ENCODE data around the gene CFAP57.

Gene CFAP57

GRCh38 chr1:43177691-43178090, 5.6 kb downstream of the CFAP57 start:
- Histone ChIP-seq H3K4me3 (ENCODE audit: low read length) (no peak overlapping the region), H3K27me3 (ENCODE audit: control insufficient read depth, insufficient read depth, low read length) (peaks cover 19% of the 10 kb centered on the region), H3K9ac (ENCODE audit: low read depth, low read length) (no peak overlapping the region), H3K36me3 (ENCODE audit: insufficient read depth, low read length) (no peaks in the 10 kb centered on the region), H3K4me2 (ENCODE audit: low read length) (no peak overlapping the region), H3K4me1 (ENCODE audit: control insufficient read depth, insufficient read depth, low read length) (peaks cover 1% of the 10 kb centered on the region), H3K9me3 (replicated peaks; ENCODE audit: low read length) (no peaks in the 10 kb centered on the region)

DNA sequence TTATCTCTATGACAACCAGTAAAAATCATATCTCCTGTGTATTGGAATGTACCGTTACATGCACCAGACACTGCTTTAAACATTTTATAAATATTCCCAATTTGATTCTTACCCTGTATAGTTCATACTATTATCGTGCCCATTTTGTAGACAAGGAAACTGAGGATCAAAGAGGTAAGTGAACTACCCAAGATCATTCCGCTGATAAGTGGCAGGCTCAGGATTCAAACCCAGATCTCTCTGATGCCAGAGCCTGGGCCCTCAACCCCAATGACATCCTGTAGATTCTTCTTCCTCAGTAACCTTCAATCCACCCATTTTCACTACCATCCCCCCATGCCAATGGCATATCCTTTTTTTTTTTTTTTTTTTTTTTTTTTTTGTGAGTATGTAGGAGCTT, 12.3 kb downstream of the CFAP57 start:
- H3K36me3 ChIP-seq (ENCODE audit: insufficient read depth, low read length) = no peaks in the 10 kb centered on the region
- H3K4me3 ChIP-seq (ENCODE audit: low read length) = no peak overlapping the region
- no peak overlapping the region for H3K9ac ChIP-seq (ENCODE audit: low read depth, low read length)
- H3K4me2 ChIP-seq (ENCODE audit: low read length) = no peak overlapping the region
- H3K4me1 ChIP-seq (ENCODE audit: control insufficient read depth, insufficient read depth, low read length) = no peaks in the 10 kb centered on the region
- H3K9me3 ChIP-seq (replicated peaks; ENCODE audit: low read length) = no peaks in the 10 kb centered on the region
- H3K27me3 ChIP-seq (ENCODE audit: control insufficient read depth, insufficient read depth, low read length) = no peaks in the 10 kb centered on the region

DNA sequence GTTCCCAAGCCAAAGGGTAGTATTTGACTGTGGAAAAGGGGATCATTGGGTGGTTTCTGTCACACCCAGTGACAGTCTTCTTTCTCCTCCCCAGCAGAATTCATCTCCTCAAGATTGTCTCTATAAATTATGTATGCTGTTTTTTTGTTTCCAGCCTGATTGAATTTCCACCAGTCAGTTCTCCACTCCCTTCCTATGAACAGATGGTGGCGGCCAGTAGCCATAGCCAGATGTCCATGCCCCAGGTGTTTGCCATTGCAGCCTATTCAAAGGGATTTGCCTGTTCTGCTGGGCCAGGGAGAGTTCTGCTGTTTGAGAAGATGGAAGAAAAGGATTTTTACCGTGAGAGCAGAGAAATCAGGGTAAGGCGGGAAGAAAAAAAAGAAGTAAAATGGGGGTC, 12.9 kb downstream of the CFAP57 start:
- Histone ChIP-seq H3K36me3 (ENCODE audit: insufficient read depth, low read length) (no peaks in the 10 kb centered on the region), H3K27me3 (ENCODE audit: control insufficient read depth, insufficient read depth, low read length) (no peaks in the 10 kb centered on the region), H3K9ac (ENCODE audit: low read depth, low read length) (no peak overlapping the region), H3K4me2 (ENCODE audit: low read length) (no peak overlapping the region), H3K9me3 (replicated peaks; ENCODE audit: low read length) (no peaks in the 10 kb centered on the region), H3K4me3 (ENCODE audit: low read length) (no peak overlapping the region), H3K4me1 (ENCODE audit: control insufficient read depth, insufficient read depth, low read length) (no peaks in the 10 kb centered on the region)

DNA sequence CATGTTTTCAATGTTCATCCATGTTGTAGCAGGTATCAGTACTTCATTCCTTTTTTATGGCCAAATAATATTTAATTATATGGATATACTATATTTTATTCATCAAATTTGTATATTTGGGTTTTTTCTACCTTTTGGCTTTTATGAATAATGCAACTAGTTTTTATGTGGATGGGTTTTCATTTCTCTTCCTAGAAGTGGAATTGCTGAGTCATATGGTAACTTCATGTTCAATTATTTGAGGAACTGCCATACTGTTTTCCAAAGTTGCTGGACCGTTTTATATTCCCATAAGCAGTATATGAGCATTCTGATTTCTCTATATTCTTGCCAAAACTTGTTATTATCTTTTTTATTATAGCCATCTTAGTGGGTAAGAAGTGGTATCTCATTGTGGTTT, 16.0 kb downstream of the CFAP57 start:
- Histone ChIP-seq H3K4me2 (ENCODE audit: low read length) (no peak overlapping the region), H3K4me3 (ENCODE audit: low read length) (no peak overlapping the region), H3K9me3 (replicated peaks; ENCODE audit: low read length) (no peaks in the 10 kb centered on the region), H3K36me3 (ENCODE audit: insufficient read depth, low read length) (no peaks in the 10 kb centered on the region), H3K4me1 (ENCODE audit: control insufficient read depth, insufficient read depth, low read length) (no peaks in the 10 kb centered on the region), H3K27me3 (ENCODE audit: control insufficient read depth, insufficient read depth, low read length) (no peaks in the 10 kb centered on the region), H3K9ac (ENCODE audit: low read depth, low read length) (no peak overlapping the region)

DNA sequence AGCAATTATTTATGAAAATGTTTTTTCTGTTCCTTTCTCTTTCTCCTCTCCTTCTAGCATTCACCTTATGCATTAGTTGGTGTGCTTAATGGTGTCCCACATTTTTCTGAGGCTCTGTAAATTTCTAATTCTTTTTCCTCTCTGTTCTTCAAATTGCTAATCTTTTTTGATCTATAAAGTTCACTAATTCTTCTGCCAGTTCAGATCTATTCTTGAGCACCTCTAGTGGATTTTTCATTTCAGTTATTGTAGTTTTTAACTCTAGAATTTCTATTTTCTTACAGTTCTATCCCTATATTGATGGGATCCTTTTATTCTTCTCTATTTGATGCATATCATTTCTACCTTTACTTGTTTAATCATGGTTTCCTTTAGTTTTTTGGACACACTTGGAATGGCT, 22.4 kb downstream of the CFAP57 start:
- no peaks in the 10 kb centered on the region for H3K27me3 ChIP-seq (ENCODE audit: control insufficient read depth, insufficient read depth, low read length)
- H3K9me3 ChIP-seq (replicated peaks; ENCODE audit: low read length) = no peaks in the 10 kb centered on the region
- H3K4me3 ChIP-seq (ENCODE audit: low read length) = no peak overlapping the region
- H3K9ac ChIP-seq (ENCODE audit: low read depth, low read length) = no peak overlapping the region
- no peaks in the 10 kb centered on the region for H3K36me3 ChIP-seq (ENCODE audit: insufficient read depth, low read length)
- no peak overlapping the region for H3K4me2 ChIP-seq (ENCODE audit: low read length)
- no peaks in the 10 kb centered on the region for H3K4me1 ChIP-seq (ENCODE audit: control insufficient read depth, insufficient read depth, low read length)

DNA sequence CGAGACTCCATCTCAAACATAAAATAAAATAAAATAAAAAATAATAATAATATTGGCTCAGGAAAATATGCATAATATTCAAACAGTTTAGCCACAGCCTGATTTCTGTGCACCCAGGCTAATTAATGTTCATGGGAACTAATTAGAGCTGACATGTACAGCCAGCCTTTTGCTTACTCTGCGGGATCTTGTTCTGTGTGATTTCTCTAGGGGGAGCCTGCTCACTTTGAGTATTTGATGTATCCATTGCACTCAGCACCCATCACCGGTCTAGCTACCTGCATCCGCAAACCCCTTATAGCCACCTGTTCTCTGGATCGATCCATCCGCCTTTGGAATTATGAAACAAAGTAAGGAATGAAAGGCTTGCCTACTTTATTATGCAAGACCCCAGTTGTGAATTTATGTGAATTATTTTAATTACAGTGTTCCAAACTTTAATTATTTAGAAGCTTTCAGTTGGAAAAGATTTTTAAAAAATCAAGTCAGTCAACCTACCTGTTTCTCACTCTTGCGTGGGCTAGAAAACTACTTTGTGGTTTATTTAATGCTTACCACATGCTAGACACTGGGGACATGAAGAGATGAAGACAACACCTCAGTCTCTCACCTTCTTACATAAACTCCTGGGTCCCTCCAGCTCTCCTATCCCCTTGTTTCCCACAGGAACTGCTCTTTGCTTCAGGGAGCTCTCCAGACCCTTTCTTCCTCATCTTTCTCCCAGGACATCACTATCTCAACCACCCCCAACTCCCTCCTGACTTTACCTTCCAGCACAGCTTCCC, 25.4 kb downstream of the CFAP57 start:
- Histone ChIP-seq H3K4me1 (ENCODE audit: control insufficient read depth, insufficient read depth, low read length) (no peaks in the 10 kb centered on the region), H3K9ac (ENCODE audit: low read depth, low read length) (no peak overlapping the region), H3K4me2 (ENCODE audit: low read length) (no peak overlapping the region), H3K4me3 (ENCODE audit: low read length) (no peak overlapping the region), H3K27me3 (ENCODE audit: control insufficient read depth, insufficient read depth, low read length) (no peaks in the 10 kb centered on the region), H3K36me3 (ENCODE audit: insufficient read depth, low read length) (no peaks in the 10 kb centered on the region), H3K9me3 (replicated peaks; ENCODE audit: low read length) (no peaks in the 10 kb centered on the region)

- H3K9ac ChIP-seq (ENCODE audit: low read depth, low read length) = no peak overlapping the region
- H3K4me2 ChIP-seq (ENCODE audit: low read length) = no peak overlapping the region
- no peaks in the 10 kb centered on the region for H3K36me3 ChIP-seq (ENCODE audit: insufficient read depth, low read length)
- H3K9me3 ChIP-seq (replicated peaks; ENCODE audit: low read length) = no peaks in the 10 kb centered on the region
- no peak overlapping the region for H3K4me3 ChIP-seq (ENCODE audit: low read length)
- no peaks in the 10 kb centered on the region for H3K27me3 ChIP-seq (ENCODE audit: control insufficient read depth, insufficient read depth, low read length)
- no peaks in the 10 kb centered on the region for H3K4me1 ChIP-seq (ENCODE audit: control insufficient read depth, insufficient read depth, low read length)
These were observed 27.1 kb downstream of the CFAP57 start for GRCh38 chr1:43199093-43199726.

GRCh38 chr1:43203859-43204258, 31.7 kb downstream of the CFAP57 start:
- no peaks in the 10 kb centered on the region for H3K36me3 ChIP-seq (ENCODE audit: insufficient read depth, low read length)
- no peak overlapping the region for H3K9ac ChIP-seq (ENCODE audit: low read depth, low read length)
- H3K4me2 ChIP-seq (ENCODE audit: low read length) = no peak overlapping the region
- H3K9me3 ChIP-seq (replicated peaks; ENCODE audit: low read length) = no peaks in the 10 kb centered on the region
- no peak overlapping the region for H3K4me3 ChIP-seq (ENCODE audit: low read length)
- peaks cover 28% of the 10 kb centered on the region for H3K4me1 ChIP-seq (ENCODE audit: control insufficient read depth, insufficient read depth, low read length)
- H3K27me3 ChIP-seq (ENCODE audit: control insufficient read depth, insufficient read depth, low read length) = no peaks in the 10 kb centered on the region

DNA sequence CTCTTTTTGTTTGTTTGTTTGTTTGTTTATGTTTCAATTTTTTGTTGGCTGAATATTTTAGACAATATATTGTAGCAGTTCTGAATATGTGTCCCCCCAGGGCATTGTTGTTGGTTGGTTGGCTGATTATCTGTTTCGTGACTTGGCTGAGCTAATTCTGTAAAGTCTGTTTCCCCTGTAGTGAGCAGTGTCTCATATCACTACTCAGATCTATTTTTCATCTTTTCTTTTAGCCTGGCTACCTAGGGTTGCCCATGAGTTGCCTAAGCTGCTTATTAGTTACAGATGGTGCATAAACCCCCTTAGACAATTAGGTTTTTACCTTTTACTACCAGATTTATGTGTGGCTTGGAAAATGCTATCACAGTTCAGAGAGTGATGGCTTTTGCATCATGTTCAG, 32.3 kb downstream of the CFAP57 start:
- H3K27me3 ChIP-seq (ENCODE audit: control insufficient read depth, insufficient read depth, low read length) = no peaks in the 10 kb centered on the region
- no peaks in the 10 kb centered on the region for H3K9me3 ChIP-seq (replicated peaks; ENCODE audit: low read length)
- peaks cover 28% of the 10 kb centered on the region for H3K4me1 ChIP-seq (ENCODE audit: control insufficient read depth, insufficient read depth, low read length)
- no peak overlapping the region for H3K4me2 ChIP-seq (ENCODE audit: low read length)
- H3K4me3 ChIP-seq (ENCODE audit: low read length) = no peak overlapping the region
- H3K9ac ChIP-seq (ENCODE audit: low read depth, low read length) = no peak overlapping the region
- no peaks in the 10 kb centered on the region for H3K36me3 ChIP-seq (ENCODE audit: insufficient read depth, low read length)

DNA sequence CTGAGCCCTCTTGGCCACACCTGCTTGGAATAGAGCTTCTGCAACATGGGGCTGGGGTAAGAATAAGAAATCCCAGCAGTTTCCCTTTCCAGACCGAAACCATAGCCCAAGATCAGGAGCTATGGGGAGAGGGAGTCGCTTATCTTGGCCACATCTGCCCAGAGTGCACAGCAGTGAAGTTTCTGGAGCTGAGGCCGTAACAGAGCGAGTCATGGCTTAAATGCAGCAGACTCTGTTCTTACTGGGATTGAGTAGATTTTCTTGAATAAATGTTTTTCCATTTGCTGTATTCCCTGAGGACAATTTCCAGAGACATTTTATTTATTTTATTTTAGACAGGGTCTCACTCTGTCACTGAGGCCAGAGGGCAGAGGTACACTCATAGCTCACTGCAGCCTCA, 33.5 kb downstream of the CFAP57 start:
- Histone ChIP-seq H3K4me3 (ENCODE audit: low read length) (no peak overlapping the region), H3K4me1 (ENCODE audit: control insufficient read depth, insufficient read depth, low read length) (peaks cover 28% of the 10 kb centered on the region), H3K9me3 (replicated peaks; ENCODE audit: low read length) (no peaks in the 10 kb centered on the region), H3K4me2 (ENCODE audit: low read length) (peak overlapping the region; percentile 81), H3K9ac (ENCODE audit: low read depth, low read length) (peak overlapping the region; percentile 64), H3K27me3 (ENCODE audit: control insufficient read depth, insufficient read depth, low read length) (no peaks in the 10 kb centered on the region), H3K36me3 (ENCODE audit: insufficient read depth, low read length) (no peaks in the 10 kb centered on the region)

- peak overlapping the region; percentile 55 for H3K4me3 ChIP-seq (ENCODE audit: low read length)
- peaks cover 28% of the 10 kb centered on the region for H3K4me1 ChIP-seq (ENCODE audit: control insufficient read depth, insufficient read depth, low read length)
- H3K9me3 ChIP-seq (replicated peaks; ENCODE audit: low read length) = no peaks in the 10 kb centered on the region
- peak overlapping the region; percentile 64 for H3K9ac ChIP-seq (ENCODE audit: low read depth, low read length)
- H3K4me2 ChIP-seq (ENCODE audit: low read length) = peak overlapping the region; percentile 81
- H3K27me3 ChIP-seq (ENCODE audit: control insufficient read depth, insufficient read depth, low read length) = no peaks in the 10 kb centered on the region
- H3K36me3 ChIP-seq (ENCODE audit: insufficient read depth, low read length) = no peaks in the 10 kb centered on the region
These were observed 34.6 kb downstream of the CFAP57 start for GRCh38 chr1:43206600-43207228.
